Right lobe of liver (tissue), 6 donors: Measurements from ENCODE around the gene MTO1. TPM values are rescaled to one million over a fixed set of nuclear protein-coding genes. Genes with fewer than 3 reads are reported as not detected.
"Not testable (repeated sequence)": the region's sequence is repeated elsewhere in the genome, so short reads cannot be mapped to it uniquely, and the experiment has no call there.

Source experiments
- ATAC-seq, 4 donors: fragments of 200-7000 bp; cut with Tn5 transposase; one replicate each; pipeline ENCODE4 v1.9.1; 2020; ENCODE audit warnings: mild to moderate bottlenecking in 4 of 4, moderate library complexity in 4 of 4
- DNase-seq, 3 donors: peaks; one replicate each; pipeline ENCODE4 v3.0.0-alpha.2; 2020
- H3K27ac ChIP-seq, 3 donors: fragments of 200-600 bp; one replicate each; pipeline ENCODE4 v1.8.0; 2022
- H3K27me3 ChIP-seq, 2 donors: fragments of 200-600 bp; one replicate each; pipeline ENCODE4 v1.8.0; 2022
- H3K36me3 ChIP-seq, 4 donors: fragments of 200-600 bp; sonication (generic) in 1 of 4; one replicate each; pipeline versions ENCODE4 v1.5.1 to v1.8.0; 2017 to 2022; ENCODE audit warnings: control low read depth in 1 of 4
- H3K4me1 ChIP-seq, 4 donors: fragments of 200-600 bp; sonication (generic) in 1 of 4; one replicate each; pipeline versions ENCODE4 v1.5.1 to v1.8.0; 2017 to 2022; ENCODE audit warnings: control low read depth in 1 of 4
- H3K4me3 ChIP-seq, 3 donors: fragments of 200-600 bp; one replicate each; pipeline ENCODE4 v1.8.0; 2022
- H3K9me3 ChIP-seq, 4 donors: fragments of 200-600 bp; sonication (generic) in 1 of 4; one replicate each; pipeline versions ENCODE4 v1.5.1 to v1.8.0; 2017 to 2022; ENCODE audit warnings: control low read depth in 1 of 4
- CTCF ChIP-seq, 4 donors: fragments of 200-600 bp in 3 of 4; fragments of 450-650 bp in 1 of 4; IDR thresholded peaks; one replicate each; pipeline versions ENCODE4 v1.5.1 to v1.8.0; 2016 to 2022; ENCODE audit warnings: antibody characterized with exemption in 4 of 4, mild to moderate bottlenecking in 2 of 4
- POLR2A ChIP-seq: fragments of 450-650 bp; IDR thresholded peaks from one replicate; pipeline ENCODE4 v1.6.1; 2017; ENCODE audit warnings: antibody characterized with exemption, mild to moderate bottlenecking
- WGBS: methylation state at CpG from one replicate; pipeline ENCODE4 v1.1.6; 2018; ENCODE audit warnings: low coverage, low lambda C conversion rate; ENCODE audit not compliant: insufficient coverage; ENCODE audit errors: missing lambda C conversion rate; 5-methylcytosine and 5-hydroxymethylcytosine counted together
- intact Hi-C, 2 donors: fragments of 100-400 bp; cut with DNase I; formaldehyde crosslinking; loops; one replicate each; pipeline versions ENCODE4 v1.11.2 to v1.14.1; 2022
- total RNA-seq, 6 experiments: library from RNA; depleted of rRNA in 2 of 6; stranded (reverse); fragments of >200 nt in 2 of 6; fragmentation: NEBNext Ultra II Directional in 3 of 6; extraction: Animal tissue kit (Norgen Biotek cat#: 25700) in 3 of 6; gene quantifications; one replicate each; pipeline versions ENCODE4 v1.1.0 to v1.2.4, GENCODE V29; 2016 to 2023
- donor health status: DM: no; HTN: yes; CAD: no.
- donor health status: DM: no; HTN: no; CAD: no.
- donor health status: DM: no; HTN: no; CAD: no.
- donor health status: DM: no; HTN: yes; CAD: no.
- donor health status: DM: no; HTN: yes; CAD: no.

Gene MTO1
- total RNA-seq, 6 experiments from 2014 or later, result 24.6 to 33.7 (median 29.0) TPM

GRCh38 chr6:73455865-73456629 is 5.5 kb upstream of the MTO1 start:
- ATAC-seq (peak in 3 of 4 donors; percentile 46 to 67 (median 57)), DNase-seq (no peak)
- intact Hi-C loops, result no loop called here
- H3K36me3 ChIP-seq, result no peaks in the 10 kb centered on the region
- WGBS, result 15% methylated on average over 3 of the region's 3 CpGs
- H3K27ac ChIP-seq, result no peak overlapping the region
- TF ChIP-seq CTCF (IDR thresholded peaks at IDR 0.05) (no peak), POLR2A (no peak)
- H3K9me3 ChIP-seq, result no peaks in the 10 kb centered on the region
- no peaks in the 10 kb centered on the region for H3K4me1 ChIP-seq
- no peaks in the 10 kb centered on the region for H3K27me3 ChIP-seq
- H3K4me3 ChIP-seq, result no peak overlapping the region

- H3K4me1 ChIP-seq, result peaks cover 0 to 18% (median 7%) of the 10 kb centered on the region in 4 donors
- H3K27ac ChIP-seq, H3K4me3 ChIP-seq, ATAC-seq, H3K27me3 ChIP-seq, DNase-seq, H3K36me3 ChIP-seq, H3K9me3 ChIP-seq, intact Hi-C loops: not testable (repeated sequence)
- WGBS, result 78% methylated on average over 7 of the region's 7 CpGs
Measured at GRCh38 chr6:73459474-73459873, 2.1 kb upstream of the MTO1 start.

- no peak for DNase-seq
- no peak for ATAC-seq
- intact Hi-C loops, result no loop called here
- Histone ChIP-seq H3K27ac (no peak overlapping the region), H3K9me3 (no peaks in the 10 kb centered on the region), H3K36me3 (peaks cover 0 to 3% (median 0%) of the 10 kb centered on the region in 4 donors), H3K4me3 (no peak overlapping the region), H3K4me1 (peaks cover 0 to 18% (median 8%) of the 10 kb centered on the region in 4 donors), H3K27me3 (no peaks in the 10 kb centered on the region)
- 74% methylated on average over 5 of the region's 5 CpGs for WGBS
- TF ChIP-seq POLR2A (no peak), CTCF (IDR thresholded peaks at IDR 0.05) (no peak)
Measured at GRCh38 chr6:73460056-73460455, 1.5 kb upstream of the MTO1 start.

- Histone ChIP-seq H3K4me1 (no peaks in the 10 kb centered on the region), H3K4me3 (no peak overlapping the region), H3K27ac (peak overlapping the region in 1 of 3 donors; percentile 0), H3K27me3 (no peaks in the 10 kb centered on the region), H3K36me3 (peaks cover 5 to 96% (median 60%) of the 10 kb centered on the region in 4 donors), H3K9me3 (no peaks in the 10 kb centered on the region)
- WGBS, result 66% methylated on average over 2 of the region's 2 CpGs
- intact Hi-C loops, result no loop called here
- TF ChIP-seq POLR2A (no peak), CTCF (IDR thresholded peaks at IDR 0.05) (no peak)
- DNase-seq (no peak), ATAC-seq (peak in 1 of 4 donors; percentile 43)
Measured at GRCh38 chr6:73471686-73472290, 10.3 kb downstream of the MTO1 start.

- H3K4me1 ChIP-seq, result no peaks in the 10 kb centered on the region
- intact Hi-C loops, result no loop called here
- no peak overlapping the region for H3K27ac ChIP-seq
- no peaks in the 10 kb centered on the region for H3K27me3 ChIP-seq
- ATAC-seq, result no peak
- peaks cover 0 to 90% (median 61%) of the 10 kb centered on the region in 4 donors for H3K36me3 ChIP-seq
- H3K9me3 ChIP-seq, result no peaks in the 10 kb centered on the region
- TF ChIP-seq CTCF (IDR thresholded peaks at IDR 0.05) (no peak), POLR2A (no peak)
- DNase-seq, result no peak
- 92% methylated on average over 10 of the region's 10 CpGs for WGBS
- H3K4me3 ChIP-seq, result no peak overlapping the region
Measured at GRCh38 chr6:73476723-73477122, 15.2 kb downstream of the MTO1 start.
